Vagina (tissue), 2 donors: Measurements from ENCODE around the gene FAM83C.

Experiments
- CTCF ChIP-seq, 3 experiments: fragments of 450-650 bp in 2 of 3; fragments of 200-600 bp in 1 of 3; sonication (generic) in 1 of 3; IDR thresholded peaks; one replicate each; pipeline ENCODE4 v1.5.1; 2017 to 2019; ENCODE audit warnings: antibody characterized with exemption in 3 of 3, mild to moderate bottlenecking in 2 of 3, moderate library complexity in 2 of 3
- POLR2A ChIP-seq, 2 donors: fragments of 450-650 bp; IDR thresholded peaks; one replicate each; pipeline ENCODE4 v1.6.1; 2017; ENCODE audit warnings: antibody characterized with exemption in 2 of 2, mild to moderate bottlenecking in 2 of 2, moderate library complexity in 2 of 2
- POLR2AphosphoS5 ChIP-seq, 2 donors: sonication (generic); formaldehyde crosslinking; IDR thresholded peaks; one replicate each; pipeline ENCODE4 v1.9.0; 2017; ENCODE audit warnings: antibody characterized with exemption in 2 of 2, mild to moderate bottlenecking in 2 of 2, low read depth in 1 of 2; ENCODE audit not compliant: insufficient read depth in 1 of 2

- no peak for TF ChIP-seq POLR2A (IDR thresholded peaks at IDR 0.05)
- TF ChIP-seq CTCF (IDR thresholded peaks at IDR 0.05), result no peak
- no peak for TF ChIP-seq POLR2AphosphoS5 (IDR thresholded peaks at IDR 0.05; ENCODE audit: insufficient read depth in 1 of 2, low read depth in 1 of 2)
These were observed 15.1 kb downstream of the FAM83C start for GRCh38 chr20:35277127-35277526.
